HG03342 (cell line): ENCODE data around the gene MTG2.

Experiments used
- ATAC-seq: cut with Tn5 transposase; IDR thresholded peaks from one replicate; pipeline ENCODE4 v1.9.1; 2021; ENCODE audit warnings: mild to moderate bottlenecking, moderate library complexity; ENCODE audit not compliant: unreplicated experiment

MTG2 gene

DNA sequence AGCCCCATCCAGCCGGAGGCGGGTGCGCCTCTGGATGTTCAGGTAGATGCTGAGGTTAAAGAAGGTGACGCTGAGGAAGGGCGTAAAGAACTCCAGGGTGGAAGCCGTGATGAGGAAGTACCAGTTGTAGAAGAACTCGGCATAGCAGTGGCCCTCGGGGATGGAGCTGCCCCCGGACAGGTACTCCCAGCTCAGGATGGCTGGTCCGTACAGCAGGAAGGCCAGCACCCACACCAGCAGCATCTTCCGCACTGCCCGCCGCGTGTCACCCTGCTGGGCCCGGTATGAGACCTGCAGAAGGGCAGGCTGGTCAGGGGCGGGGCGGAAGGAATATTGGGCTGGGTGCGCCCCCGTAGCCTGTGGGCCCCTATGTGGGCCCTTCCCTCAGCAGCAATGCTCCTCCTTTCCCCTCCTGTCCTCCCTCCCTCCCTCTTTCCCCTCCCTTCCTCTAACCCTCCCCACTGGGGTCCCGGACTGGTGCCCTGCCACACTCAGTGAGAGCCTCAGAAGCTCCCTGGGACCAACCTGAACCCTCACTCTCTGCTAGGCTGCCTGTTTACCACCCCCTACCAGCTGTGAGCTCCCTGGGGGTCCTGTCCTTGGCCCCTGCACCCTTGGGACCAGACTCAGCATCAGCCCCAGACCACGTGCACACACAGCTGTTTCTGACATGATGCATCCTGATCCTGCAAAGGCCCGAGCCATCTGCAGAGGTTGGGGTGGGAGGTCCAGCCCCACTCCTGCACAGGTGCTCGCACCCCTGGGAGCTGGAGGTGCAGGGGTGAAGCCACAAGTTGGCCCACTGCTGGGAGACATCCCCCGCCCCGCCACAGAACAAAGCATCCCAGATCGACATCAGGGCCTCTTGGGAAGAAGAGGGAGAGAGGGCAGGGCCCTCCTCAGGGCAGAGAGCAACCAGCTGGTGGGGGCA is 34.1 kb downstream of the MTG2 start:
- ATAC-seq: no peak

DNA sequence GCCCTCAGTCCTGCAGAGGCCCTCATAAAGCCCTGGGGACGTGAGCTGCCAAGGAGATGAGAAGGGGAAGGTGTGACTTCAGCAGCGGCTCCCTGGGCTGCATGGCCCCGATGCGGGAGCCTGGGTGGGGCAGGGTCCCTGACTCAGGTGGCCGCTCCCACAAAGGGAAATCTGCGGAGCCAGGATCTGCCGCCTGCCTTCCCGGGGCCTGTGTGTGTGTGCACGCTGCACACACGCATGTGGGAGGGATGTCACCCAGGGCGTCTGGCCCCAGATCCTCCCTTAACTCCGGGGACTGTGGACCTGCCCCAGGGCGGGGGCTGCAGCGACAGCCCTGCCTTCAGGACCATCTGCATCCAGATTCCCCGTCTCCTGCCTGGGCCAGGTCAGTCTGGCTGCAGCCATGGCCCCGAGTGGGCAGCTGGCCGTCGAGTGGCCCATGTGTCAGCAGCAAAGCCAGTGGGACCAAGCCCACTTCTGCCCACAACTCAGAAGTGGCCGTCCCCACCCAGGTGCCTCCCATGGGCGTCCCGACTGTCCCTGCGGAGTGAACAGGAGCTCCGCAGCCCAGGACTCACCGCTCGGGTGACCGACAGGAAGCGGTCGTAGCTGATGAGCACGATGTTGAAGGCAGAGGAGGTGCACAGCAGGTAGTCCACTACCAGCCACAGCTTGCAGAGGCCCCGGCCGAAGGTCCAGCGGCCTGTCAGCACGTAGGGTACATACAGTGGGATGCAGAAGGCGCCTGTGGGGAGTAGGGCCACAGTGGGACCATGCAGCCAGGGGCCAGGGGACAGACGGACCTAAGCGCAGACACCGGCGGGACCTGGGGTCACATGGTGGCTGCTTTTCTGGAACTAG is 35.3 kb downstream of the MTG2 start:
- ATAC-seq: no peak

DNA sequence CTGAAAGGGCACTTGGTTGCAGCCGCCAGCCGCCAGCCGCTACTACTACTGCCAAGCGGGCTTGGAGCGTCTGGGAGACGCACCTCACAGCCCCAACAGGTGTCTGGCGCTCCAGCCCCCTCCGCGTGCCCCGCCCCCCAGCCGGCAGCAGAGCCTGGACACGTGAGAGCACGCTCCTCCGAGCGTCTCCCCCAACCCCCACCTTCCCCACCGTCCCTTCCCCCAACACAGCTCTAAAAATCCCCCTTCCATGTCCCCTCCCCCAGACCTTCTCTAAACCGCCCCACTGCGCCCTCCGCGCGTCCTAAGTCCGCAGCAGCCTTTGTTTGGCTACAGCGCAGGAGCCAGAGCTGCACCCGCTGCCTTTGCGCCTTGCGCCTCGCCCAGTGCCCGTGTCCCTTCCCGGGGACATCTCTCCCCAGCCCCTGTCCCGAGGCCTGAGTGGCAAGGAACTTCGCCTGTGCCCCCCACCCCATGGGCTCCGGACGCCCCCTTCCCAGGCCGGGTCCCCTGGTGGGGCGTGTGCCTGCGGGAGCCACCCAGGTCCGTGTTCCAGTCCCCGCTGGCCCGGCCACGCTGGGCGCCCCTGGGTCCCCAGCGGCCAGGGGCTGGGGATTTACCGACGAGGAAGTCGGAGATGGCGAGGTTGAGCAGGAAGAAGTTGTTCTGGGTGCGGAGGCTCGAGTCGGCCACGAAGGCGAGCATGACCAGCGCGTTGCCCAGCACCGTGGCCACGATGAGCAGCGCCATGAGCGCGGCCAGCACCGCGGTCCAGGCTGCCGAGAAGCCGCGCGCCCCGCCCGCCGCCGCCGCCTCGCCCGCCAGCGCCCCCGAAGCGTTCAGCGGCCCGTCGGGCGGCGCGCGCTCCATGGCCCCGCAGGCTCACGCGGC is 36.5 kb downstream of the MTG2 start:
- no peak for ATAC-seq

DNA sequence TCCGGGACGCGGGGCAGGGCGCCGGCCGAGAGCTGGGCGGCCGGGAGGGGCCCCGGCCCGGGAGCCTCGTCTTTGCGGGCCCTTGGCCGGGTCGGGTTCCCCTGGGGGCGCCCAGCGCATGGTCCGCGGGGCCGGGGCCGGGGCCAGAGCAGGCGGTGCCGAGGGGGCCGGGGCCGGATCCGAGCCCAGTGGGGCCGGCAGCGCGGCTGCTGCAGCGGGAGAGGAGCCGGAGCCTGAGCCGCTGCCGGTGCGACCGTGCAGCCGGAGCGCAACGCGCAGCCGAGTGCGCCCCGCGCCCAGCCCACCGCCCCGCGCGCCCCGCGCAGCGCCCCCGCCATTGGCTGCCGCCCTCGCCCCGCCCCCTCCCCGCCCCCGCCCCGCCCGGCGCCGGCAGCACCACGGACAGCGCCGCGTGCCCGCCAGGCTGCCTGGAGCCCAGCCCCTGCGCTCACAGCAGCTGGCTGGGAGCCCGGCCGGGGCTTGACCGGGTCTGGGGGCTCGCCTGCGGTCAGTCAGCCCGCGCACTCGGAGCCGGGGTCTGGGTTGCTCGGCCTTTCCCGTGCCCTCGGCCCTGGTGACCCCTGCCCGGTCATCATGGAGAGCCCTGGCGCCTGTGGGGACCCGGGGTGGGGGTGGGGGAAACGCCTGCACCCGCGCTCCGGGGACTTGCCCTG is 37.3 kb downstream of the MTG2 start, which contains the start of gene HRH3:
HRH3 (minus strand) TSS at position 287 of the 674 bp plus-strand sequence. CDS start 308 bp downstream, outside the sequence.
- no peak for ATAC-seq

DNA sequence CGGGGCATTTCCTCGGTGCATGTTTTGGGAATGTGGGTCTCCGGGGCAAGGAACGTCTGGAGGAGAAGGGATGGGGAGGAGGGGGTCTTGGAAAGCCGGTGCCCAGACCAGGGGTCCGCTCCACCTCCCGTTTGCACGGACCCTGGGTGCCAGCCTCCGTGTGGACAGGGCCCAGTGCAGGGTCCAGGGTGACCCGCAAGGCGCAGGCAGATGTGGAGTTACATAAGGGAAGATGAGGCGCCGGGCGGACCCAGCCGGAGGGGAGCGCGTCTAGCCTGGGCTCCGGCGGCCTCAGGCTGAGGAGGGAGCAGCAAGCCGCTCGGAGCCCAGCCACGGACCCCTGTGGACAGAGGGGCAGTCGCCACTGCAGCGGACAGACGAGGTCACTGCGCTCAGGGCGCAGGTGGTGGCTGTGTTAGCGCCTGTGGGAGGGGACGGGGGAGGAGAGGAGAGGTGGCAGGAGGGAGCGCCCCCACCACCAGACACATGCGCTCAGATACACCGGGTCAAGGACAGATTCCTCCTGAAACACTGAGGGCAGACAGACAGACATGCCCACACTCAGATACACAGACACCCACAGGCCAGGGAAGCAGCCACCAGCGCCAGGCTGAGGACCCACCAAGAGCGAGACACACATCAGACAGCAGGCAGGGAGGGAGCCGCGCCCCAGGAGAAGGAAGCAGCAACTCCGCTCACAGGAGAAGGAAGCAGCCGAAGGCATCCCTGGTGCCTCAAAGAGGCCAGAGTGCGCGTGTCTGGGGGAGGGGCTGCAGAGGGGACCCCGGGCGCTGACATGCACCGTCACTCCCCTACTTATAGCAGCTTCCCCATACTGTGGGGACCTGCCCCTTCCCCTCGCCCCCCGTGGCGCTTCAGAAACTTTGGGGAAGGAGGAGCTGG is 38.1 kb downstream of the MTG2 start:
- ATAC-seq: no peak

DNA sequence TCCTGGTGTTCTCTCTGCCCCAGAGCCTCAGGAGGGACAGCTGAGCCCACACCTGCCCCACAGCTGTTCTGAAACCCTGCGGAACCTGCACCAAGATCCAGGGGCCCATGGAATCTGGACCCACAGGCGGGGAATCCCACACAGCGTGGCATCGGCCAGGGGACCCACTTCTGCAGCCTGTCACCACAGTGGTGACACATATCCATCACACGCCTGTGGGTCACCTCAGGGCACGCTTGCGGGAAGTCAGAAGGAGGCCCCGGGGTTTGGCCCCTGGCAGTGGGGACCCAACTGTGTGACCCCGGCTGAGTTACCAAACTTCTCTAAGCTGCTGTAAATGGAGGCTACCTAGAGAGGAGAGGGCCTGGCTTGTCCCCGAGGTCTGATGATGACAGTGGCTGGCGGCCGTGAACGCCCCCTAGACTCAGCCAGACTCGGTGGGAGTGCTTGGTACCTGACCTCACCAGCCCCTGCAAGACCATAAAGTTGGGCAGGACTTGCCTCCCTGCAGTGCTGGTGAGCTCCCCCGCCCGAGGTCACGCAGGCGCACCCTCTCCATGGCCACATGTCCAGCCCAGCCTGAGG is 39.5 kb downstream of the MTG2 start:
- no peak for ATAC-seq

DNA sequence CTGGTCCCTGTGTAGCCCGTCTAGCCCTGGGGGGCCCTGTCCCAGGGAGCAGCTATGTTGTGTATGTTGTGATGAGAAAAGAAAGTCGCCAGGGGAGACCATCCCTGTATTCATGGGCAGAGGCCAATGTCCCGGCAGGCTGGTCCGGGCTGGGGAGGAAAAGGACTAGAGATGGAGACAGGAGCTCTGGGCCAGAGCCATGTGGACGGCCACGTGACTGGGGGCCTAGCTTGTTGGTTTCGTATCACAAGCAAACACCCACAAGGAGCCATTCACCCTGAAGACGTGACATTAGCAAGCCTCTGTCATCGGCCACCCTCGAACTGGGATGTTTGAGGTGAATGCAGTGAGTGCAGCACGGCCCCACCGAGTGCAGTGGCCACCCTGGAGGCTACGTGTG is 40.1 kb downstream of the MTG2 start:
- no peak for ATAC-seq

DNA sequence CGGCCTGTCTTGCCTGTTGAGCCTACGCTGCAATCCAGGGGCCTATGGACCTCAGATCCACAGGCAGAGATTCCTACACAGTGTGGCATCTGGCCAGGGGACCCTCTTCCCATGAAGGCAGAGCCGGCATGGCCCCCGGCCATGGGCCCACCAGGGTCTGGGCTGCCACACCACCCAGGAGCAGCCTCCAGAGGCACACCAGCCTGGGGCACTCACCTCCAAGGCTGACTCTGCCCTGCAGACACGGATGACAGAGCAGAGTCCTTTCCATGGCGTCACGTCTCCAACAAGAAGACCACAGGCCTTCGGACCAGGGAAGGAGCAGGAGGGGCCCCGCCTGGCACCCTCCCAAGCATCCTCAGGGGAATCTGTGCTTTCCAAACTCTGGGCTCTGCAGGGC is 40.7 kb downstream of the MTG2 start:
- ATAC-seq: no peak

DNA sequence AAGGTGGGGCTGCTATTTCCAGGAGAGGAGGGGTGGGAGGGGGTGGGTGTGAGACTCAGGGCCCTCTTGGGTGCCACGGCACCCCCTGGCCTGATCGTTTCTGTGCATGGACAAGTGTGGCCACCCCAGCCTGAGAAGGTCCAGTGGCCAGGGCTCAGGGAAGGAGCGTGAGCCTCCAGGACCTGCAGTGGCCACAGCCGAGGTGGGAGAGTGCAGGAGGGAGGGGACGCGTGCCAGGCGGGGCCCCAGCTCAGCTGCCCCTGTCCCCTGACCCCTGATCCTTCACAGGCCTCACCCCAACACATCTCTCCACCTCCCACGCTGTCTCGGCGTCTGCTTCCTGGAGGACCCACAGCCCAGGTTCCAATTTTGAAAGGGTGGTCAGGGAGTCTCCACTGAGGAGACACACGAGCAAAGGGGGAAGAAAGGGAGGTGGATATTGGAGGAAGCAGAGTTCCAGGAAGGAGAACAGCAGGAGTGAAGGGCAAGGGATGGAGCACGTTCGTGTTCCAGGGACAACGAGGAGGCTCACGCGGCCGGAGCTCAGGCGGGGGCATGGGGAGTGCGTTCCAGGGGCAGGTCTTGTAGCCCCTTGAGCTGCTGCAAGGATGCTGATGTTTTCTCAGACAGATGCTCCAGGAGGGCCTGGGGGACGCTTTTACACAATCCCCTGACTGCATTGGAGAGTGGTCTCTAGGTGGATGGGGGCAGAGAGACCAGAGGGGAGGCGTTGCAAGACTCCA is 41.5 kb downstream of the MTG2 start:
- no peak for ATAC-seq

DNA sequence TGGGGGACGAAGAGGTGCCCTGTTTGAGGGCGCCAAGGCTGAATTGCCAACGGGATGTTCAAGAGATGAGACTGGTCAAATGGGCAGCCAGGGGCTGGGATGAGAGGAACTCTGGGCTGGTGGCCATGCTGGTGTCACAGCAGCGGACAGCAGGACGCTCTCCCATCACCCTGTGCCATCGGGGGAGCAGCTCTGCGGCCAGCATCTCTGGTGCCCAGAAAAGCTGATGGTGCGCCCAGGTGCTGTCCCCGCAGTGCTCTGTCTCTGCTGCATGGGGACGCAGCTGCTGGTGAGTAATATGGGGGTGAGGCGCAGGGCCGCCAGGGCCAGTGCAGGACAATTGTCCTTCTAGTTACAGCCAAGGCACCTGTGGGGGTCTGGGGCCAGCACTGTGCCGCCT is 42.2 kb downstream of the MTG2 start:
- no peak for ATAC-seq

DNA sequence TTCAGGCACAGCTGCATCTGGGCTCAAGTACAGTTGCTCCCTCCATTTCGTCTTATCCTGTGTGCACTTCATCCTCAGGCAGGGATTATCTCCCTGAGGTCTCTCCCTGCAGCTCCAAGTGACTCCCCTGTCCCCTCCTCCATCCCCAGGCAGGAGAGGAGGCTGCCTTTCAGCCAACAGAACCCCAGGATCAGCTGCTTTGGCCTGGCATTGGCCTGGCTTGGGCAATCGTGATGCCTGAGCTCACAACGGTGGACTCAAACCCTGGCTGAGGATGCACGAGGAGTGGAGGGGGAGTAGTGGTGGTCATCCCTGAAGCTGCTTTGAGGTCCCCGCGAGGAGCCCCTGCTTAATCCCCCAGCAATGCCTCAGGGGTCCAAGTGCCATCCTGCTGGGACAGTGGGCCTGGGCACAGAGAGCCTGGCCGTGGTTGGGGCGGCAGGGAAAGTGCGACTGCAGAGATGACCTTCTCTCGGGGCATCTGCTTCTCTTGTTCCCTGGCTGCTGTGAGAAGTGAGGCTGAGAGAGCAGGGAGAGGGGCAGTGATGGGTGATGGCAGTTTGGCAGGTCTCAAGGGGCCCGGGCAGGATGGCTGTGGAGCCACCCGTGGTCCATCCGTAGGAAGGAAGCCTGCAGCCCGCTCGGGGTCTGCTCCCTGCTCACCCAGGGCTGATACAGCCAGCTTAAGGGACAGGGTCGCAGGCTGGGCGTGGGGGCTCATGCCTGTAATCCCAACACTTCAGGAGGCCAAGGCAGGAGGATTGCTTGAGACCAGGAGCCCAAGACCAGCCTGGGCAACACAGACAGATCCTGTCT is 43.2 kb downstream of the MTG2 start:
- ATAC-seq: no peak

DNA sequence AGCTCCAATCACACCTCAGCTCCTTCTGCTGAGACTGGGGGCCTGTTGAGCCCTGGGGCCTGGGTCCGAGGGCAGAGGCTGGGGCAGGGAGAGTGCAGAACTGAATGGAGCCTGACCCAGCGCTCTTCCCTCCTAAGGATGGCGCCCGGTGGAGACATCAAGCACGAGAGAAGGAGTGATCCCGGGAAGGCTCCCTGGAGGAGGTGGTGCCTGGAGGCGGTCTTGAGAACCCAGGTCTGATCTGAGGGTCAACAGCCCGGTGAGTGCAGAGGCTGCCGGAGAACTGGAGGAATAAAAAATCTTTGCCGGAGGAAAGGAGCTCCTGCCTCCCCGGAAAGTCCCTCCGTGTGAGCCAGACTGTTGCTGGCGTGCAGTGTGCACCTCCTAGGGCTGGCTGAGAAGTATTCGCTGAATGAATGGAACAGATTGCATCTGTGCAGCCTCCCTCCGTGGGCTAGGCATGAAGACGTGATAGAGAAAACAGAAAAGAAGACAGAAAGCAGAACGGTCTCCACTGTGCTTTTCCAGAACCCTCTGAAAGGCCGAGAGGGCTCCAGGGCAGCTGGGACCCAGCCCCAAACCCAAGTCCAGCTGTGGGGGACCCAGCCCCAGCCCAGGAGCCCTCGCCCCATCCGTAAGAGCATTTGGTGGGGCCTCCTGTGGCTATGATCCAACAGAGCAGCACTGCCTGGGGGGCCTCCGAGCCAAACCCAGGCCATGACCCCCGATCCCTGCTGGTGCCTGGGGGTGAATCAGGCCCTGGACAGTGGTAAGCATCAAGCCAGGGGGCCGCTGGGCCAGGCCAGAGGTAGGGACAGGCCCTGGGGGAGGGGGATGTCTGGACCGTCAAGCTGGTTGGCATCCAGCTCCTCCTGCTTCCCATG is 44.1 kb downstream of the MTG2 start:
- ATAC-seq: no peak

DNA sequence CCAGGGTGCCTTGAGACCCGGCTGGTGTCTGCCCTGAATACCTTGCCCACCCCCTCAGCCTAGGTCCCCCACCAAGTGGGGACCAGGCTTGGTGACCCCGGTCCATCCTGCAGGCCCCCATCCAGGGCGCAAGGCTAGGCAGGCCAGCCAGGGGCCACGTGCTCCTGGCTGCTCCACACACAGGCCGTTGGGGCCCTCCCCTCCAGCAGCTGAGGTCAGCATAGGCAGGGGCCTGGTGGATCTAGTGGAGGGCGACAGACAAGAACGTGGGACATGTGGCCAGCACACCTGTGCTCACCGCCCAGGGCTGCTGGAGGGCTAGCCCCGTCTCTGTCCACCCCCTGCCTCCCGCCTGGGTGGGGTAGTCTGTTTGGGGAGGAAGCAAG is 44.8 kb downstream of the MTG2 start:
- no peak for ATAC-seq

DNA sequence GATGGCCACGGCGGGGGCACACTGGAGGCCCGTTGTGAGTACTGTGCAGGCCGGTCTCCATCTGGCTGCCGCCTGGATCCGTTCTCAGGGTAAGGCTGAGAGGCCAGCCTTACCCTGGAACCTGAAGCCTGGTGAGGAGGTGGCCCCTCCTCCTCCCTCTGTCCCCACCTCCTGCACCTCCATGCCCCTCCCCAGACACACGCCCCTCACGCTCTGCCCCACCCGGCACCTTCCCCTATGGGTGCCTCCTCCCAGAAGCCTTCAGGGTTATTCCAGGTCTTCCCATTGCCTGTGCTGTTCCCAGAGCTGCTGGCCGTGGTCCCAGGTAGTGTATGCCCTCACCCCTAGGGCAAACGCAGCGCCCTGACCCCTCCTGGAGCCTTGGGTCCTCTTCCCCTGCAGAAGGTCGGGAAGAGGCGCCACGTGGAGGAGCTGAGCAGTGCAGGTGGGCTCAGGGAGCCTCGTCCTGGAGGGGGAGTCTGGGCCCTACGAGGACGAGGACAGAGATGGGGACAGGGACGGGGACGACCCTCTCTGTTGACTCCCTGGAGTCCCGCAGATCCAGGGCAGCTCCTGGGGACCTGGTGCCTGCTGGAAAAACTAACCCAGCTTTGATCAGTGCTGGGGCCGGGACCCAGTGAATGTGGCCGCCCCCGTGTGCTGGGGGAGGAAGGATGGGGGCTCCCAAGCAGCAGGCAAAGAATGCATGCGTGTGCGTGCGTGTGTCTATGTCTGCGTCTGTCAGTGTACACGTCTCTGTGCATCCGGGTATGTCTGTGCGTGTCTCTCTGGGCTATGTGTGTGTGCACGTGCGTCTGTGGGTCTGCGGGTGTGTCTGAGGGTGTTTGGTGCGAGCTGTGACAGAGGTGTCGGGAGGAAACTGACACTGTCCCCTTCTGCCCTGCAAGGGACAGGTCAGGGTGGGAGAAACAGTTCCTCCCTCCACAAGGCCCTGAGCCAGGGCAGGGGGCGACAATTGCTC is 45.4 kb downstream of the MTG2 start:
- no peak for ATAC-seq

DNA sequence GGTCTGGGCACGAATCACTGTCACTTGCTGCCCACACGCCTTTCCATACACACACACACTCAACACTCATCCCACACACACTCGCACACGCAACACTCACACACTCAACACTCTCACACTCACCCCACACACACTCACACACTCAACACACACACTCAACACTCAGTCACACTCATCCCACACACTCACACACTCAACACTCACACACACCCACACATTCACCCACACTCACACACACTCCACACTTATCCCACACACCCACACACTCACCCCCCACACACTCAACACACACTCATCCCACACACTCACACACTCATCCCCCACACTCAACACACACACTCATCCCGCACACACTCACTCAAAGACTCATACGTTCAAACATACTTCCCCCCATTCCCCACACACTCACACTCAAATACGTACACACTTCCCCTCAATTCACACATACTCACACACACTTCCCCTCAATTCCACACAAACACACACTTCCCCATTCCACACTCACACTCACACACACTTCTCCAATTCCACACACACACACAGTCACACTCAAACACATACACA is 46.2 kb downstream of the MTG2 start:
- no peak for ATAC-seq
